Activated gamma-delta T cell treated with Interleukin-2 at 50 U/mL for 16 hours (primary cell): ENCODE data around the gene KLHL10.
A peak's percentile ranks its signal among the peaks of the same experiment; 100 is the strongest.

Experiments used
- DNase-seq: peaks from one replicate; pipeline ENCODE4 v3.0.0-alpha.2; 2020

Gene KLHL10

GRCh38 chr17:41837761-41838538 is at the start of gene KLHL10:
KLHL10 (plus strand) TSS chr17:41837825; CDS start chr17:41837933, 108 bp downstream.
- no peak for DNase-seq

DNA sequence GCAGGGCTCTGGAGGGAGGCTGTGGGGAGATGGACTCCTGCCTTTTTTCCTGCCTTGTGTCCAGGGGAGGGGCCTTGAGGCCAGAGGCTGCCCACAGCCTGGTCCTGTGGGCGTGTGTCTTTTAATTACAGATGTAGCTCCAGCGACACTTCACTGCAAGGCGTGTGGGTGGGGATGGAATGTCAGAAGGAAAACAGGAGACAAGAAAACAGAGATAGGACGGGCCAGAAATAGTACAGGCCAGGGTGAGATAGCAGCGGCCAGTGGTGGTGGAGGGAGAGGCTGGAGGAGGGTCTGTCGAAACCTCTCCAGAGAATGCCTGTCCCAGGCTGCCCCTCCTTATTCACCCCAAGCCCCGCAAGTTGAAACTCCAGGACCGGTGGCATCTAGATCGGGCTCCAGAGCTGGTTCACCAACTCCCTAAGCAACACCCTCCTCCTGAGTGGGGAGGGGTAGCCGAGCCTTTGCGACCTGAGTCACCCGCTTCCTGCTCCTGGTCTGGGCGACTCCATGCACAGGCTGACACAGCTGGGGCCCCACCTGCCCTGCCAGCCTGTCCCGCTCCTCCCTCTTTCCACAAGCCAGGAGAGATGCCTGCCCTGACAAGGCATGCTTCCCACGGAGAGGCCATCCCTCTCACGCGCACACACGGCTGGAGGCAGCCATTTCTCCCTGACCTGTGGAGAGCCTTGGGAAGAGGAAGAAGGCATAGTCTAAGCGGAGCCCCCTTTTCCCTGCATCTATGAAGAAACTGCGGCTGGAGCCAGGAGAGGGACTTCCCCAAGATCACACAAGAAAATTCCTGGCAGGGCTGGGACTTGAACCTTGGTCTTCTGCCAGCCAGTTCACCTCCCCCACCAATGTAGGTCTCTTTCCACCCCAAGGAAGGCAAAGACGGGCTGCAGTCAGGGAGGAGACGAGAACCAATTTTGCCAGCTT is 44.5 kb upstream of the KLHL10 start:
- no peak for DNase-seq

DNA sequence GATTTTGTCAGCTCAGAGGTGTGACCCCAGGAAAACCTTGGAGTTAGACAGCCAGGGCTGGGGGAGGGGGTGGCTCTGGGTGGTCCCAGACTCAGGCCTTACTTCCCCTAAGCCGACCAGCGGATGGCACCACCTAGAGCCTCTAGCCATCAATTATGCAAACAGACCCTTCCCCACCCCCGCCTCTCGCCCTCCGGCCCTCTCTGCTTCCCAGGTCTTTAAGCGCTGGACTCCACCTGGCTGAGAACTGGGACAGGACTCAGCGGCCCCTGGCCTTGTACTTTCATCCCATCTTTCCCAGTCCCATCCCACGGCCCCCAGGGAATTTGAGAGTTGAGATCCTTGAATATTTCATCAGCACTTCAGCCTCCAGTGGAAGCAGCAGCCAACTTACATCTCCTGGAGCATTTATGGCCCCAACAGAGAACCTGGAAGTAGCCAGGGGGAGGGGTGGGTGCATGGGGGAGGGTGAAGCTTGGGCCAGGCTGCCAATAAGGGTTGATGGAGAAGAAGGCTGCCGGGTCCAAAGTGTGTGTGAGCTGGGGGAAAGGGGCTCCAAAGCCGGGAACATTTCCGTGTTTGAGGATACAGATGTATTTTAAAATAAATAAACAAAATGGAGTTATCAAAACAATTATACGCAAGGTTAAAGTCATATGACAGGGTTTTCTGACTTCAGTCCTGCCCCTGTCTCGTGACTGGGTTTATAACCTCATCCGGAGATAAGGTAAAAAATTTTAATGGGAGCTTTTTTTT is 43.7 kb upstream of the KLHL10 start:
- no peak for DNase-seq

- DNase-seq: no peak
These were observed 43.1 kb upstream of the KLHL10 start for GRCh38 chr17:41794540-41794975.

GRCh38 chr17:41796121-41796895 is 41.3 kb upstream of the KLHL10 start:
- DNase-seq: no peak

- DNase-seq: no peak
These were observed 40.2 kb upstream of the KLHL10 start for GRCh38 chr17:41797377-41797776.

DNA sequence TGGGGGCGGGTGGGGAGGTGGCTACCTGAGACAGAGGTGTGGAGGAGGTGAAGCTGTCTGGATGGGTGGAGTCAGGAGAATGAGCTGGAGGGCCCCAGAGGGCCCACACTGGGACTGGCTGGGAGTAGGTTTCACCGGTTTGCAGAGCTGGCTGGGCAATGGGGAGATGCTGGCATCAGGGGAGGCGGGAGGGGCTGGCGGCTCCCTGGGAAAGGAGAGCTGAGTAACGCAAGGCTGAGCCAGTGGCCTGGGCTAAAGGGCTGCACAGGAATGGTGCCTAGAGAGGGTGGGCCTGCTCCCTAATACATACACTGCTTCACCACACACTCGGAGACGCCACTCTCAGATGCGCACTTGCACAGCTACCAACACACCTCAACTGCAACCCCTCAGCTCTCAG is 38.3 kb upstream of the KLHL10 start:
- no peak for DNase-seq

- DNase-seq: no peak
These were observed 36.8 kb upstream of the KLHL10 start for GRCh38 chr17:41800601-41801373.

DNA sequence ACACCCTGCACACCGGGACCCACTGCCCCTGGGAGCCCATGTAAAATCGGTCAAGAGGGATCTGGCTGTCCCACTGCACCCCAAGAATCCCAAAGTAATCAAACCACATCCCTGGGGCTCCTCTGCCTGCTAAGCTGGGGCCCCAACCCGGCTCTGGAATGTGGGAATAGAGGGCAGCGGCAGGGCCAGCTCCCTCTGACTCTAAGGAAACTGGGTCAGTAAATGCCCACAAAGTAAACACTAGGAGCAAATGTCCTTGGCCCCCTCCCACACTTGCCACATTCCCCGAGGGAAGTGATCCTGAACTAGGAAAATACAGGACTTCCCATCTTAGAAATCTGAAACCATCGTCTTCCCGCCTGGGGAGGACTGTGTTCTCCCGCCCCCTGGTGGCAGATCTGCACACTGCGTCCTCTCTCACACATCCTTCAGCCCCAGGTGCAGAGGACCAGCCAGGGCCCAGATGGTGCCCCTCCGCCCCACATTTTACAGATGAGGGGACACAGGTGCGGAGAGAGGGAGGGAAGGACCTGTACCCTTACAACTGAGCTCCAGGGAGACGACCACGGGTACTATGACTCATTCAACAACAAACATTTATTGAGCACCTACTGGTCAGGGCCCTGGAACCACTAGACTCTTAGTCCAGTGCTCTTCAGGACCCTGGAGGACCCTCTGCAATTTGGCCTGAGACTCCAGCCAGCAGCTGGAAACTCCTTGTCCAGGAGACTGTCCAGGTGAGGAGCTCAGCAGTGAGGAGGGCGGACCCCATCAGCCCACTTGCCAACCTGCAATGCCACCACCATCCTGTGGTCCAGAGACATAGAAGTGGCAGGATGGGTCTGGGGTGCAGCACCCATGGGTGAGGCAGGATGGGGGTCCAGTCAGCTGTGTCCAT is 36.0 kb upstream of the KLHL10 start:
- peak; percentile 75 for DNase-seq

GRCh38 chr17:41803049-41804020 is 34.3 kb upstream of the KLHL10 start:
- no peak for DNase-seq

DNA sequence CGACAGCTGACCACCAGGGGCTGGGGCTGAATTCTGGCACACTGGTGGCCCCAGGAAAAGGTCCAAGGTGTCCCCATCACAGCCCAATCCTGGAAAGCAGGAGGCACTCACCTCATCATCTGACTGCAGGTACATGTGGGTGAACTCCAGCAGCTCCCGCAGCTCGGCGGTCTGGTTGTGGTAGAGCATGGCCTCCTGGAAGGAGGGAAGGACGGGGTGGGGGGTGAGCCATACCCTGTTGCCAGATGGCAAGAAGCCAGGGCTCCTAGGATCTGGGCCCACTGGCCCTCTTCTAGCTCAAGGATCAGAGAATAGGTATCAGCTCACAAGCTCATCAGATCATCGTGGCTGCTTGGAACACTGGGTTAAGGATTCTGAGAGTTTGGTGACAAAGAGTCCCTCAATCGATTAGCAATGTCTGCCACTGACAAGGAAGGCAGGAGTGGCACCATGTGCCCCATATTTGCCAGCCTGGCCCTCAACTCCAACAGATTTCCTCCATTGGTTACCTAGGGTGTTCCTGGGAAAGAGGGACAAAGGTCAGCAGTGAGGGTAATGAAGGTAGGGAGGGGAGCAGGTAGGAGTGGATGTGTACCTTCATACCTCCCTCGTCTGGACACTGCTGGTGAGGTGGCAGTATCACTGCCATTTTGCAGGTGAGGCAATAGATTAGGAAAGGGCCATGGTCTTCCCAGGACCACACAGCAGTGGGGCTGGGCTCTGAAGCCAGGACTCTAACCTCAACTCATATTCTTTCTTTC is 30.8 kb upstream of the KLHL10 start:
- no peak for DNase-seq

- DNase-seq: no peak
These were observed 26.7 kb upstream of the KLHL10 start for GRCh38 chr17:41810659-41811548.

DNA sequence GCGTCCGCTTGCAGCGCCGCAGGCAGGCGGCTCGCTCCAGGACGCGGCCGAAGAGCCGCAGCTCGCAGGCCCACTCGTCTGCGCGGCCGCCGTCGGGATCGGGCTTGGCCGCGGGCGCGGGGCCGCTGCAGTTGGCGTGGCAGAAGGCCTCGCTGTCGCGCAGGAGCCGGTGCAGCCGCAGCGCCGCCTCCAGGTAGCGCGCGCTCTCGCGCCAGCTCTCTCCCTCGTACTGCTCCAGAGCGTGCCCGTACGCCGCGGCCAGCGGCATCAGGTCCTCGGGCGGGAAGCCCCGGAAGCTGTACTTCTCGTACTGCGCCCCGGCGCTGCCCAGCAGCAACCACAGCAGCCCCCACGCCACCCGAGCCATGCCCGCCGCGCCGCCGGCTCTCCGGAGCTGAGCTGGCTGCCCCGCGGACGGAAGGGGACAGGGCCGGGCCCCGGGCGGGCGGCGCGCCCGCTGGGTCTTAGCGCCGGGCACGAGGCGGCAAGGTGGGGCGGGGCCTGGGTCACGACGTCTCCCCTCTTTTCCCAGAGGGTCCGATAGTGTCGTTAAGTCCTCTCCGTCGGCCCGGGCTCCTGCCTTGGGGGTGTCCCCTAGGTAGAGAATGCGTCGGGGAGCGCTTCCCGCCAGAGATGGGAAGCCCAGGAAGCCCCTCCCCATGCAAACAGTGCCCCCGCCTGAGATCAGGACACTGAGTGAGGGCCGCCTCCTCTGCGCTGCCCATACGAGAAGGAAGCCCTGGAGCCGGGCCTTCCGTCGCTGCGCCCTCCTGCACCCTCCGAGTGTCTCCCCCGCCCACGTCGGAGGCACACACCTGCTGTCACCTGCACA is 25.9 kb upstream of the KLHL10 start, which contains the start of gene P3H4:
Gene P3H4, minus strand, starts transcription at position 401 of the 832 bp plus-strand sequence. Its CDS starts 34 bp downstream, at position 367.
- DNase-seq: peak; percentile 64

GRCh38 chr17:41812381-41813151 is 25.1 kb upstream of the KLHL10 start, which contains the start of gene FKBP10:
FKBP10 (plus strand) TSS chr17:41813004; CDS start chr17:41813035, 31 bp downstream.
- peak; percentile 40 for DNase-seq

- no peak for DNase-seq
These were observed 24.4 kb upstream of the KLHL10 start for GRCh38 chr17:41813152-41813680.
